ENCODE data around the gene ARHGEF18. TPM values are rescaled to one million over a fixed set of nuclear protein-coding genes. Genes with fewer than 3 reads are reported as not detected.
A peak's percentile ranks its signal among the peaks of the same experiment; 100 is the strongest.
"Not testable (repeated sequence)": the region's sequence is repeated elsewhere in the genome, so short reads cannot be mapped to it uniquely, and the experiment has no call there.

ARHGEF18 gene
- total RNA-seq, 1 donor from 2014 or later = 30.6 TPM

DNA sequence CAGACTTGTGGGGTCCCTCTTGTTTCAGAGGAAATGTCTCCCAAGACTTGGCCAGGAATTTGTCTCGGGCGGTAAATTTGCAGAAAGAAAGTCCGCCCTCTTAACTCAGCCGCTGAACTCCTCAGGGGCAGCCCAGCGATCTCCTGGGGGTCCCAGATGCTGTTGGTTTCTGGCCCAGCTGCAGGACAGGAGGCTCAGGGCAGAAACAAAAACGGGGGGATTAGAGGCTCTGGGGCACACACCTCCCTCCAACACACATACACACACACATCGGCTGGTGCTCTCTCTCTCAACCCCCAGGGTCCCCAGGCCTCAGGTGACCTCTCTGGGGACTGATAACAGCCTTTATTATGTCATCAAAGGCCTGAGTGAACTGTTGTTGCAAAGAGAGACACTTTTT, 7.1 kb downstream of the ARHGEF18 start:
- no peaks in the 10 kb centered on the region for H3K27me3 Mint-ChIP-seq
- peaks cover 8% of the 10 kb centered on the region for H3K9me3 Mint-ChIP-seq
- no peak for DNase-seq
- no peak overlapping the region for H3K27ac Mint-ChIP-seq
- peaks cover 44% of the 10 kb centered on the region for H3K36me3 Mint-ChIP-seq (ENCODE audit: low read depth)
- intact Hi-C loops (cut with micrococcal nuclease) = loop anchor here (10.0 kb wide), 1 partner anchor 449 kb away; no protein-coding TSS in a partner anchor
- peaks cover 18% of the 10 kb centered on the region for H3K4me1 Mint-ChIP-seq
- no peak overlapping the region for H3K4me3 Mint-ChIP-seq

DNA sequence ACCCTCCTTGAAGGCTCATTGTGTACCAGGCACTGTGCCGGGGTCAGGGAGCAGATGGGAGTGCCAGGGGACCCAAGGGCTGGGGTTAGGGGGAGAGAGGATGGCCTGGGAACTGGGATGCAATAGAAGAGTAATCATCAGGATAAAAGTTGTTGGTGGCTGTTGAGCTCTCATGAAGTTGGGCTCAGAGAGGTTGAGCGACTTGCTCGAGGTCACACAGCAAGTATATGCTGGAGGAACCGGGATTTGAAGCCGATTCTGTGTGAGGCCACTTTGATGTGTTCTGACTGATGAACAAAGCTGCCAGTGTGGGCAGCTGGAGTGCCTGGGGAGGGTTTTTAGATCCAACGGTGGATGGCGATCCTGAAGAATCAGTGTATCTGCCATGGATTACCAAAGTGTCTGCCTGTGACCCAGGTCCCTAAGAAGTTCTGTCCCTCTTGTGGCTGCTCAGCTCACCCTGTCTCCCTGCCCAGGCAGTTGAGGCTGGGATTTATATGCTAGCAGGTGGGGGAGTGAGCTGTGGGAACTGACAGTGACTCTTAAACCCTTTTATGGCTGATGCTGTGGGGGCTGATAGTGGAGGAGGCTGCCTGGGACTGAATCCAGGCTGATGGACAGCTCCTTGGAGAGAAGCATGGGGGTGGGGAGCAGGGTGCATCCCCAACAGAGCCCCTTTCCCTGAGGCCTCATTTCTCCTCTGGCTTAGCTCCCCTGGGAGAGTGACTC, 8.3 kb downstream of the ARHGEF18 start:
- peaks cover 8% of the 10 kb centered on the region for H3K9me3 Mint-ChIP-seq
- H3K27ac Mint-ChIP-seq = no peak overlapping the region
- H3K4me1 Mint-ChIP-seq = peaks cover 12% of the 10 kb centered on the region
- DNase-seq = no peak
- intact Hi-C loops (cut with micrococcal nuclease) = loop anchor here (10.0 kb wide), 1 partner anchor 448 kb away; no protein-coding TSS in a partner anchor
- H3K4me3 Mint-ChIP-seq = no peak overlapping the region
- H3K27me3 Mint-ChIP-seq = no peaks in the 10 kb centered on the region
- peaks cover 39% of the 10 kb centered on the region for H3K36me3 Mint-ChIP-seq (ENCODE audit: low read depth)

DNA sequence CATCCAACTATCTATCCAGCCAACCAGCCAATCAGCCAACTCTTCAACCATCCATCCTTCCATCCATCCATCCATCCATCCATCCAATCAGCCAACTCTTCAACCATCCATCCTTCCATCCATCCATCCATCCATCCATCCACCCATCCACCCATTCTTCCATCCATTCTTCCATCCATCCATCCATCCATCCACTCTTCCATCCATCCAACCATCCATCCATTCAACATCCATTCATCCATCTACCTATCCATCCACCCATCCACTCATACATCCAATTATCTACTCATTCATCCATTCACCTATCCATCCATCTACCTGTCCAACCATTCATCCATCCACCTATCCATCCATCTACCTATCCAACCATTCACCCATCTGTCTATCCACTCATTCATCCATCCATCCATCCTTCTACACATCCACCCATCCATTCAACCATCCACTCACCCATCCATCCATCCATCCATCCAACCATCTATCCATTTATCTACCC, 9.4 kb downstream of the ARHGEF18 start:
- Mint-ChIP-seq H3K9me3 (peaks cover 8% of the 10 kb centered on the region), H3K36me3 (ENCODE audit: low read depth) (peaks cover 41% of the 10 kb centered on the region), H3K27me3 (no peaks in the 10 kb centered on the region), H3K4me3 (no peak overlapping the region), H3K4me1 (peaks cover 9% of the 10 kb centered on the region), H3K27ac (no peak overlapping the region)
- intact Hi-C loops (cut with micrococcal nuclease) = loop anchor here (10.0 kb wide), 1 partner anchor 447 kb away; no protein-coding TSS in a partner anchor
- no peak for DNase-seq

DNA sequence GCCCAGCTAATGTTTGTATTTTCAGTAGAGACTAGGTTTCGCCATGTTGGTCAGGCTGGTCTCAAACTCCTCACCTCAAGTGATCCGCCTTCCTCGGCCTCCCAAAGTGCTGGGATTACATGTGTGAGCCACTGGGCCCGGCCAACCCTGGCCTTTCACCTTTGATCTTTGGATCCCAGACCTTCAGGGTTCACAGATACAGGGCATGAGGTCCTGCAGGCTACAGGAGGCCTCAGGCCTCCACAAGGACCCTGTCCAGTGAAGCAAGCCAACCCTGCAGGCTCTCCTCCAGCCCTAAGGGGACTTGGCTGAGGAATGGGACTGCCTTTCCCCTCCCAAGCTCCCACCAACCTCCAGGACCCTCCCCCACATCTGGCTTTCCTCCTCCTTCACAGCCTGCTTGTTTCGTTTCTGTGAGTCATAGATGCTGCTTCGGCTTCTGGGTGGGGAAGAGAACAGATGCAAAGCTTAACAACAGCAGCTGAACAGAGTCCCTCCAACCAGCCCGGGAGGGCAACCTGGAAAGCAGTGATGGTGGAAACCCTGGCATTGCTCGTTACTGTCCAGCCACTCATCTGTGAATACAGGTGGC, 11.8 kb downstream of the ARHGEF18 start:
- H3K4me1 Mint-ChIP-seq = peaks cover 2% of the 10 kb centered on the region
- no peak overlapping the region for H3K27ac Mint-ChIP-seq
- DNase-seq = no peak
- peaks cover 43% of the 10 kb centered on the region for H3K36me3 Mint-ChIP-seq (ENCODE audit: low read depth)
- peaks cover 13% of the 10 kb centered on the region for H3K9me3 Mint-ChIP-seq
- H3K4me3 Mint-ChIP-seq = no peak overlapping the region
- no peaks in the 10 kb centered on the region for H3K27me3 Mint-ChIP-seq
- intact Hi-C loops (cut with micrococcal nuclease) = no loop called here

DNA sequence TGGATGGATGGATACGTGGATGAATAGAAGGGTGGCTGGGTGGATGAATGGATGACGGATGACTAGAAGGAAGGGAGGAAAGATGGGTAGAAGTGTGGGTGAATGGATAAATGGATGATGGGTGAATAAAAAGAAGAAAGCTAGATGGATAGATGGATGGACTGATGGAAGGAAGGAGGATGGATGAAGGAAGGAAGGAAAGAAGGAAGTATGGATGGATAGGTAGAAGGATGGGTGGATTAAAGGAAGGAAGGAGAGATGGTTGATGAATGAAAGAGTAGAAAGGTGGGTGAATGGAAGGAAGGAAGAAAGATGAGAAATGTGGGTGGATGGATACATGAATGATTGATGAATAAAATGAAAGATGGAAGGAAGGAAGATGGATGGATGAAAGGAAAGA, 14.5 kb downstream of the ARHGEF18 start:
- no peak for DNase-seq
- peaks cover 8% of the 10 kb centered on the region for H3K9me3 Mint-ChIP-seq
- H3K36me3 Mint-ChIP-seq (ENCODE audit: low read depth) = peaks cover 39% of the 10 kb centered on the region
- H3K27me3 Mint-ChIP-seq = no peaks in the 10 kb centered on the region
- peaks cover 2% of the 10 kb centered on the region for H3K4me1 Mint-ChIP-seq
- intact Hi-C loops (cut with micrococcal nuclease) = no loop called here
- no peak overlapping the region for H3K27ac Mint-ChIP-seq
- H3K4me3 Mint-ChIP-seq = no peak overlapping the region

DNA sequence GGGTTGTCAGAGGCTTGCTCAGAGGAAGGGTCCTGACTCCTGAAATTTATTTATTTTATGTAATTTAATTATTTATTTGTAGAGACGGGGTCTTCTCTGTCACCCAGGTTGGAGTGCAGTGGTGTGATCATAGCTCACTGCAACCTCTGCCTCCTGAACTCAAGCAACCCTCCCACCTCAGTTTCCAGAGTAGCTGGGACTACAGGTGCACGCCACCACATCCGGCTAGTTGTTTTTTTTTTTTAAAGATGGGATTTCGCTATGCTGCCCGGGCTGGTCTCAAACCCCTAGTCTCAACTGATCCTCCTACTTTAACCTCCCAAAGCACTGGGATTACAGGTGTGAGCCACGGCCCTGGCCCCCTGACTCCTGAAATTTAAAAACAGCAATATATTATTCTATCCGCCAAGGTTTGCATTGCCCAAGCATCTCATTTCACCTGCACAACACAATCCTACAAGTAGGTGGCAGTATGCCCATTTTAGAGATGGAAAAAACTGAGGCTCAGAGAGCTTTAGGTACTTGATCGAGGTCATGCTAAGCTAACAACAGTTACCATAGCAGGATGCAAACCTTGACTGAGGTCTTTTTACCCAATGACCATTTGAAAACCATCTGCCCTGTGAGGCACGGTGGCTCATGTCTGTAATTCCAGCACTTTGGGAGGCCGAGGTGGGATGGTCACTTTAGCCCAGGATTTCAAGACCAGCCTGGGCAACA, 18.1 kb downstream of the ARHGEF18 start:
- Mint-ChIP-seq H3K9me3 (peaks cover 5% of the 10 kb centered on the region), H3K27me3 (no peaks in the 10 kb centered on the region), H3K27ac (peak overlapping the region; percentile 60), H3K4me3 (no peak overlapping the region), H3K36me3 (ENCODE audit: low read depth) (peaks cover 36% of the 10 kb centered on the region), H3K4me1 (peaks cover 2% of the 10 kb centered on the region)
- intact Hi-C loops (cut with micrococcal nuclease) = loop anchor here (5.0 kb wide), 1 partner anchor 200 kb away; no protein-coding TSS in a partner anchor
- peak; percentile 81 for DNase-seq

DNA sequence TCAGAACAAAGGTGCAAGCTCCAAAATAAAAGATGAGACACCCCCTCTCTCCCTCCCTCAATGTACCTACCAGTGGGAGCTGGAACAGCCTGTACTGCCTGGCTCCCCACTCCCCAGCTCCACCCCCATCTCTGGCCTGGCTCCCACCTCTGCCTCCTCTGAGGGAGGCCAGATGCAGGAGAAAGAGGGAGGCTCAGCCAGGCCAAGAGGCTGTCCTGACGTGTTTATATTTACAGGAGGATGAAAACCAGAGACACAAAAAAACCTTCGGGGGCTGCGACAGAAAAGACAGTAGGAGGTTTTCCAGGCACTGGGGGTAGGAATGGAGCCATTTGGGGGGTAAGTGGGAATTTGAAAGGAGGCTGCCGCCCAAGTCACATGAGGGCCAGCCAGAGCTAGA, 19.7 kb downstream of the ARHGEF18 start:
- Mint-ChIP-seq H3K36me3 (ENCODE audit: low read depth) (peaks cover 33% of the 10 kb centered on the region), H3K27ac (peak overlapping the region; percentile 68), H3K4me1 (peaks cover 2% of the 10 kb centered on the region), H3K27me3 (no peaks in the 10 kb centered on the region), H3K4me3 (no peak overlapping the region), H3K9me3 (peaks cover 2% of the 10 kb centered on the region)
- intact Hi-C loops (cut with micrococcal nuclease) = loop anchor here (5.0 kb wide), 1 partner anchor 199 kb away; no protein-coding TSS in a partner anchor
- DNase-seq = no peak

DNA sequence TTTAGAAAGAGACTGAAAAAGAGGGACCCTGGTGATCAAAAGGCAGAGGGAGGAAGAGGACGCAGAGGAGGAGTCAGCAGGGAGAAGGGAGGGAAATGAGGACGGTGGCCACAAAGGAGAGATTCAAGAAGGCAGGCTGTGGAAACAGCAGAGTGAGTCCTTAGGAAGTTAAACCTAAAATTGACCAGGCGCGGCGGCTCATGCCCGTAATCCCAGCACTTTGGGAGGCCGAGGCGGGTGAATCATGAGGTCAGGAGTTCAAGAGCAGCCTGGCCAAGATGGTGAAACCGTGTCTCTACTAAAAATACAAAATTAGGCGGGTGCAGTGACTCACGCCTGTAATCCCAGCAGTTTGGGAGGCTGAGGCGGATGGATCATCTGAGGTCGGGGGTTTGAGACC, 20.1 kb downstream of the ARHGEF18 start:
- not testable (repeated sequence) for H3K4me1 Mint-ChIP-seq, DNase-seq, H3K27me3 Mint-ChIP-seq, H3K4me3 Mint-ChIP-seq, H3K9me3 Mint-ChIP-seq
- peak overlapping the region; percentile 68 for H3K27ac Mint-ChIP-seq
- intact Hi-C loops (cut with micrococcal nuclease) = loop anchor here (5.0 kb wide), 1 partner anchor 198 kb away; no protein-coding TSS in a partner anchor
- peaks cover 29% of the 10 kb centered on the region for H3K36me3 Mint-ChIP-seq (ENCODE audit: low read depth)

DNA sequence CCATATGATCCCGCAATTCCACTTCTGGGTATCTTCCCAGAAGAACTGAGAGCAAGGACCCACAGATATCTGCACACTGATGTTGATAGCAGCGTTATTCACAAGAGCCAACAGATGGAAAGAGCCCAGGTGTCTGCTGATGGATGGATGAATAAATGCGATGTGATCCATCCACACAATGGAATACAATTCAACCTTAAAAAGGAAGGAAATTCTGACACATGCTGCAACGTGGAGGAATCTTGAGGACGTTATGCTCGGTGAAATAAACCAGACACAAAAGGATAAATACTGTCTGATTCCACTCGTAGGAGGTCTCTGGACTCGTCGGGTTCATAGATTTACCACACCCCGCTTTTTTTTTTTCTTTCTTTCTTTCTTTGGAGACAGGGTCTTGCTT, 21.8 kb downstream of the ARHGEF18 start:
- H3K9me3 Mint-ChIP-seq = no peaks in the 10 kb centered on the region
- no peak for DNase-seq
- peaks cover 2% of the 10 kb centered on the region for H3K4me1 Mint-ChIP-seq
- no peak overlapping the region for H3K27ac Mint-ChIP-seq
- no peaks in the 10 kb centered on the region for H3K27me3 Mint-ChIP-seq
- no peak overlapping the region for H3K4me3 Mint-ChIP-seq
- peaks cover 26% of the 10 kb centered on the region for H3K36me3 Mint-ChIP-seq (ENCODE audit: low read depth)
- intact Hi-C loops (cut with micrococcal nuclease) = no loop called here

DNA sequence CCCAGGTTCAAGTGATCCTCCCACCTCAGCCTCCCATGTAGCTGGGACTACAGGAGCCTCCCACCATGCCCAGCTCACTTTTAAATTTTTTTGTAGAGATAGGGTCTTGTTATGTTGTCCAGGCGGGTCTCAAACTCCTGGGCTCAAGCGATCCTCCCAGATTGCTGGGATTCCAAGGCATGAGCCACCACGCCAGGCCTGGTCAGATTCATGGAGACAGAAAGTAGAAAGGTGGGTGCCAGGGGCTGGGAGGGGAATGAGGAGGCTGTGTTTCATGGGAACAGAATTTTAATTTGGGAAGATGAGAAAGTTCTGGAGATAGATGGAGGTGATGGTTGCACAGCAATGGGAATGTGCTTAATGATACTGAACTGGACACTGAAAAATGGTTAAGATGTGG, 22.3 kb downstream of the ARHGEF18 start:
- Mint-ChIP-seq H3K4me3 (no peak overlapping the region), H3K27me3 (no peaks in the 10 kb centered on the region), H3K36me3 (ENCODE audit: low read depth) (peaks cover 26% of the 10 kb centered on the region), H3K27ac (no peak overlapping the region), H3K4me1 (peaks cover 2% of the 10 kb centered on the region), H3K9me3 (no peaks in the 10 kb centered on the region)
- intact Hi-C loops (cut with micrococcal nuclease) = no loop called here
- no peak for DNase-seq

DNA sequence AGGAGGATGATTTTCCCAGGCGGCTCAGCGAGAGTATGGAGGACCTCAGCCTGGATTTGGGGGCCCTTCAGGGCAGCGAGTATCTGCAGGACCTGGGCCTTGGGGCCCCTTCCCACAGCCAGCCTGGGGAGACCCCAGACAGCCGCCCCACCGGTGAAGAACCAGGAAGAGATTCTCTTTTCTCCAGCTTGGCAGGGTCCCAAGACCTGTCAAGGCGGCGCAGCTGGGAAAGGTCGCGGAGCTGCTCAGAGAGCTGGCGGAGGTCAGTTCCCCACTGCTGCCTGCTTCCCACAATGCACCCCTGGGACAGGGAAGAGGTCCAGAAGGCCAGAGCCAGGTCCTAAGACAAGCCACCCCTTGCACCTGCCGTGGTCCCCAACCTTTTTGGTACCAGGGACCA, 24.1 kb downstream of the ARHGEF18 start:
- Mint-ChIP-seq H3K4me3 (no peak overlapping the region), H3K36me3 (ENCODE audit: low read depth) (peaks cover 26% of the 10 kb centered on the region), H3K27ac (no peak overlapping the region), H3K27me3 (no peaks in the 10 kb centered on the region), H3K9me3 (no peaks in the 10 kb centered on the region), H3K4me1 (no peaks in the 10 kb centered on the region)
- intact Hi-C loops (cut with micrococcal nuclease) = no loop called here
- no peak for DNase-seq

DNA sequence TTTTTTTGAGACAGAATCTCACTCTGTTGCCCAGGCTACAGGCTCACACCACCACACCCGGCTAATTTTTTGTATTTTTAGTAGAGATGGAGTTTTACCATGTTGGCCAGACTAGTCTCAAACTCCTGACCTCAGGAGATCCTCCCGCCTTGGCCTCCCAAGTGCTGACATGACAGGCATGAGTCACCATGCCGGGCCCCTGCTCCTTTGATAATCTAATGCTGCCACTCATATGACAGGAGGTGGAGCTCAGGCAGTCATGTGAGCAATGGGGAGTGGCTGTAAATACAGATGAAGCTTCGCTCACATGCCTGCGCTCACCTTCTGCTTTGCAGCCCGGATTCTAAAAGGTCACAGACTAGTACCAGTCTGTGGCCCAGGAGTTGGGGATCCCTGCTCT, 25.1 kb downstream of the ARHGEF18 start:
- DNase-seq = no peak

DNA sequence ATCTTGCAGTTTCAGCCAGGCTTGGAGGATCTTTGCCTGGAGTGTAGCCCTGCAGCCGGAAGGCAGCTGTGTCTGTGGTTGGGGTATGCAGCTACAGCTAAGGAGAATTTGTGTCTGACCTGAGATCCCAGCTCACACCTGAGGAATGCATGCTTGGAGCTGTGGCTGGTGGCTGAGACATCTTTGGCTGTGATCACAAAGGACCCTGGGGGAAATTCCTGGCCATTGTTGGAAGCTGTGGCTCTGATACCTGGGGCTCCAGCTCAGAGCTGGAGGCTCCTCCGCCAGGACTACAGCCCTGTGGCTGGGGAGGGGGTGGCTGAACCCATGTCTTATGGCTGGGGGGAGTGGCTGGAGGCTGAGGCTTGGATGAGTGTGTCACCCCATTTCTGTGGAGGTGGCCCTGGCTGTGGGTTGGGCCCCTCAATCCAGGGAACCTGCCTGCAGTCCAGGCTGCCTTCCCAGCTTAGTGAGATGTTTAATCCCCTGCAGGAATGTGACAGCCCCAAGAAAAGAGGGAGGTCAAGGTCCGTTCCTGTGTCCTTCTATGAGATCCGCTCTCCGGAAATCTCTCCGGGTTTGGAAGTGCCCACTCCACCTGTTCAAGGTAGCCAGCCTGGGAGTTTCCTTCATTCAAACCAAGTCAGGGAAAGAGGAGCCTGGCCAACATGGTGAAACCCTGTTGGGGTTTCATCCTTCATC, 27.6 kb downstream of the ARHGEF18 start:
- DNase-seq = no peak
- Mint-ChIP-seq H3K4me3 (no peak overlapping the region), H3K9me3 (no peaks in the 10 kb centered on the region), H3K36me3 (ENCODE audit: low read depth) (peaks cover 31% of the 10 kb centered on the region), H3K27me3 (no peaks in the 10 kb centered on the region), H3K27ac (no peak overlapping the region), H3K4me1 (no peaks in the 10 kb centered on the region)
- intact Hi-C loops (cut with micrococcal nuclease) = no loop called here

More for the DNA sequence above, 25.1 kb downstream of the ARHGEF18 start:
- Mint-ChIP-seq H3K36me3 (ENCODE audit: low read depth) (peaks cover 25% of the 10 kb centered on the region), H3K27ac (no peak overlapping the region), H3K4me3 (no peak overlapping the region), H3K27me3 (no peaks in the 10 kb centered on the region), H3K9me3 (no peaks in the 10 kb centered on the region), H3K4me1 (no peaks in the 10 kb centered on the region)
- intact Hi-C loops (cut with micrococcal nuclease) = no loop called here

All from activated CD4-positive, alpha-beta T cell treated with anti-CD3 and anti-CD28 coated beads, Interleukin-2, amount 10 ng/mL, durations not matched to agents 24 days and 14 days (primary cell).